Measurements from ENCODE around the gene CDX1.

CDX1 gene

DNA sequence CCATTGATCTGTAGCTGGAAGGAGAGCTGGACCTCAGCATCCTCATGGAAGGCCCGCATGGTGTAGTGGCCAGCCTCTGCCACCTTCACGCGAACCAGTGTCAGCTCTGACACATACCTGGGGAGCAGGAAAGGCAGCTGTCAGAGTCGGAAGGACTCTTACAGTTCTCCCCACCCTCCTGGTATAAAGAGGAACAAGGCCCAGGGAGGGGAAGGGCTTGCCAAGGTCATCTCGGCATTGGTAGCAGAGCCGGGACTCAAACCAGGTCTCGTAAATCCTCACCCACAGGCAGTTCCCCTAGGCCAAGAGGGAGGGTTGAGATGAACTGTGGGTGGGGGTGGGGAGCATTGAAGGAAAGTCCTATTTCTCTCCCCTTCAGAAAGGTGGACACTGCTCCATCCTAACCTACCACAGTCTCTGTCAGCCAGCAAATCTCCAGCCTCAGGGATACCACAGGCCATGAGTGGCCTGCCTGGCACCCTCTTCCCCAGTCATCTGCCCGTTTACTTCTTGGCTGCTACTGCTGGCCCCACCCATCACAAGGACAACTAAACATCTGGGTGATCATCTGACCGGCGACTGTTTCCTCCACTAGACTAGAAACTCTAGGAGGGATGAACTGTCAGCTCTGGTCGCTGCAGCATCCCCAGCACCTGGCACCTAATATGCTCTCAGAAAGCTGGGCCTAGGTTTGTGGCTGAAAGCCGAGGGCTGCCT, 34.4 kb upstream of the CDX1 start:
- DNase-seq (ENCODE audit: low spot score), result no peak

DNA sequence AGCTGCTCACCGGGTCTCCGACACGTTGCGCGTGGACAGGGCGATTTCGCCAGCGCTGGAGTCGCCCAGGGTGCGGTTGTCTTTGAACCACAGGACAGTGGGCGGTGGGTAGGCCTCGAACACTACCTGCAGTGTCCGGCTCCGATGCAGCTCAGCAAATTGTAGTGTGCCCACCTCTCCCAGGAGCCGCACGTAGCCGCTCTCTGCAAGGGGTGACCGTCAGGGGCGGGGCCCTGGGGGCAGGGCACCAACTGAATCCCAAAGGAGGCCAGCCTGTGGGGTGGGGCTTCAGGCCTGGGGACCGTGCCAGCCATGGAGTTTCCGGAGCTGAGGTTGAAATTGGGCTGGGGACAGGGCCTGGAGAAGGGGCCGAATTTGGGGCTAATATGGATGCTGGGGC, 33.8 kb upstream of the CDX1 start:
- no peak for DNase-seq (ENCODE audit: low spot score)

DNA sequence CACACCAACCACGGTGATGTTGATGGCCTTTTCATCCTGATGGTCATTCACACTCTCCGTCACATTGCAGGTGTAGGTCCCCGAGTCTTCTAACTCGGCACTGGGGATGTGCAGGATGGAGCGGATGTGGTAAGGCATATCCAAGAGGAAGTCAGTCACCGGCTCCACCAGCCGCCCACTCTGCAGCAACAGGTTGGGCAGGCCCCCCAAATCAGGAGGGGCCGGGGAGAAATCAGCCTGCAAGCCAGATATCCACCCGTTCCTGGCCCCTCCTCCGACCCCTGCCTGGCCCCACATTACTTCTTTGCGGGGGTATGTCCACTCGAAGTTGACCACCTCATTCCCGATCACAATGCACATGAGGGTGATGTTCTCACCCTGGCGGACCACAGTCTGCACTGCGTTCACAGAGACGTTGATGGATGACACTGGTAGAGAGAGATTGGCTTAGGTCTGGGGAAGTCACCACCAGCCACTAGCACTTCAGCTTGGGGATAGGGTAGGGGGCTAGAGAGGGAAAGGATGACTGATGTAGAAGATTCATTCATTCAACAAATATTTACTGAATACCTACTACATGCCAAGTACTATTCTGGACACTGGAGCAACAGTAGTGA, 32.9 kb upstream of the CDX1 start:
- DNase-seq (ENCODE audit: low spot score), result no peak

DNA sequence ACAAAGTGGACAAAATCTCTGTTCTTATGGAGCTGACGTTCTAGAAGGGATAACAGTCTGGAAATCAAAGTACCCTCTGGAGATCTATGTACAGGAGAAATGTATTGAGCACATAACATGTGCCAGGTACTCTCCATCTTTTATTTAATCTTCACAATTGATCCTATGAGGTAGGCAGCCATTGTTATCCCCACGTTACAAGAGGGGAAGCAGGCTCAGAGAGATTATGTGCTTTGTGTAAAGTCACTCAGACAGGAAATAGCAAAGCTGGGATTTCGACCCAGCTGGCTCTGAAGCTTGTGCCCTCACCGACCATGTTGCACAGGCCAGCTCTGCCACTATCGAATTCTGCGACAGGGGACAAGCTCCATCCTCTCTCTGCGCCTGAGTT, 32.4 kb upstream of the CDX1 start:
- DNase-seq (ENCODE audit: low spot score), result no peak

DNA sequence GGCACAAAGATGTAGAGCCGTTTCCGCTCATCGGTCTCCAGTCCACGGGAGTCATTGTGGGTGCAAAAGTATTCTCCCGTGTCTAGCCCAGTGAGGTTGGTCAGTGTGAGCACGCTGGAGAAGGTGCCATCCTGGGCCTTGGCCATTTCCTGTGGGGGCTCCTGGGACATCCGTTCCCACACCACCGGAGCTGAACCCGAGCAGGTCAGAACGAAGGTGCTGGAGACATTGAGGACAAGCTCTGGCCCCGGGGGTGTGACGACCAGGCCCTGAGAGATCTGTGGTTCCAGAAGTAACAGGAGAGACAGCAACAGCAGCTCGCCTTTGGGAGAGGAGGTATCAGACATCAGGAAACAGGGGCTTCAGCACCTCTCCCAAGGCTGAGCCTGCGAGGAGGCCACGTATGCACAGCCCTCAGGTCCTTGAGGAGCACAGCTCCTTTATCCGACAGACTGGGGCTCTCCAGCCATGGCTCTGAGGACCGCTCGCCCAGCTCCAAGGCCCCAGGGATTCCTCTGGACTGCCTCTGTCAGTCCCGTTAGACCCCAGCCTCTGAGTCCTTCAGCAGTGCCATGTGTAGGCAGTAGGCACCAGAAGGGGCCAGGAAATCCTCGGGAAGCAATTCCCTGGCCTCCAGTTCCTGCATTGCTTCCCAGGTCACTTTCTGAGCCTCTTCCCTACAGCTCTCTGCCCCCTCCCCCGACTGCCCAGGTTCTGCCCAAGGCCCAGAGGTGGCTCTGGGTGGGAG, 30.8 kb upstream of the CDX1 start:
- no peak for DNase-seq (ENCODE audit: low spot score)

DNA sequence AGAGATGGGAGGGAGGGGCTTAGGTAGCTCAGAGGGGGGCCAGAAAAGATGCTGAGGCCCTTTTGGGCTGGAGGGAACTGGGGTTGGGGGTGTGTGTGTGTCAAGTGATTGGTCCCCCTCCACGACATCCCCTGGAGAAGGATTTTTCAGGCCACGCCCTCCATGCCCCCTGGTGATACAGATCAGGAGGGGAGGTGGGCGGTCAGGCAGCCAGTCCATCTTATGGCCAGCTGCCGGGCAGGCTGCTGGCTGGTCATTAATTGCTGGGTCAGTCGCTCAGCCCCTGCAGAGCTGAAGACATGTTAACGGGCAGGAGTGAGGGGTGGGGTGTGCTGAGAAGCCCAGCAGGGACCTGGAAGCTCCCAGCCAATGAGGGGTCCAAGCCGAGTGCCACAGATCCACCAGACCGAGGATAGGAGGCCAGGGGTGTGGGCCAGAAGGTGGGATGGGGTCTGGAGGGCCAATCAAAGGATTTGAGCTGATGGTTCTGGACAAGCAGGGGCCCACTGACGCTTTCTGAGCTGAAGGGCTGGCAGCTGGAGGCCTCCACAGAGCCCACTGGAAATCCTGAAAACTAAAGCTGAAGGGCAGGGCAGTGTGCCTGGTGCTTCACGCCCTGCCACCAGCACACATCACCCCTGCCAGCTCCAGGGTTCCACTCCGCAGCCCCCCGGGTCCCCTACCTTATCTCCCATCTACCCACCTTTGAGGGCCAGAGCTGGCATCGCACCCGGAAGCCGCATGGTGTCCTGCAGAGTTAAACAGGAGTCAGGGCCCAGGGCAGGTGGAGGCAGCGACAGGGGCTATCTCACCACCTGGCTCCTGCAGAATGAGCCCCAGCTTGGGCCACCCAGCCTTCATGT, 30.0 kb upstream of the CDX1 start:
- DNase-seq (ENCODE audit: low spot score), result no peak

DNA sequence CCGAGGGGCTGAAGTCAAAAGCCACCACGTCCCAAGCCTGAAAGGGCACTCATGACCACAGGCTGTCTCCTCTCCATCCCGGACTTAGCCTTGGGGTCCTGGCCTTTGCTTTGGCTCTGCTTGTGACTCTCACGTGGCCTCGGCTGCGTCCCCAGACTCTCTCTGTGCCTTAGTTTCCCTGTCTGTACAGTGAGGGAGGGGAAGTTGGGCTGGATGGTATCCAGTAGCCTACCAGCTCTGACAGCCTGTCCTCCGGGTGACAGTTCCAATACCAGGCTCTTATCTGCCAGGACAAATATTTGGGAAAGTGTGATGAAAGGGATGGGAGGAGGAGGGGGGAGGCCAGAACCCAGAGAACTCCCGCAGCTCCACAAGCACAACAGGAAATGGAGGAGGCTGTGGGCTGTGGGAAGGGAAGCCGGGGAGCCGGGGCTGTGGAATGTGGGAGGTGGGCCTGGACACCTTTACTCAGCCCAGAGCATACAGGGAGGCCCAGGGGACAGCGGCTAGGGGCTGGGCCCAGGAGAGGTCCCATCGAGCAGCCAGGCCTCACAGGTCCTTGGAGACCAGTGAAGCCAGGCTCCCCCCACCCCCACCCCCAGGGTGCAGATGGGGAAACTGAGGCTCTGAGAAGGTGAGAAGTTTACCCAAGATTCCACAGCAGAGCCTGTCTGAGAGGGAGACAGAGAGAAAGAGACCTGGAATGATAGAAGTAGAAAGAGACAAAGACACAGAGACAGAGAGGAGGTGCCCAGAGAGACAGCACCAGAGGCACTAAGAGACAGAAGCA, 29.2 kb upstream of the CDX1 start:
- no peak for DNase-seq (ENCODE audit: low spot score)

DNA sequence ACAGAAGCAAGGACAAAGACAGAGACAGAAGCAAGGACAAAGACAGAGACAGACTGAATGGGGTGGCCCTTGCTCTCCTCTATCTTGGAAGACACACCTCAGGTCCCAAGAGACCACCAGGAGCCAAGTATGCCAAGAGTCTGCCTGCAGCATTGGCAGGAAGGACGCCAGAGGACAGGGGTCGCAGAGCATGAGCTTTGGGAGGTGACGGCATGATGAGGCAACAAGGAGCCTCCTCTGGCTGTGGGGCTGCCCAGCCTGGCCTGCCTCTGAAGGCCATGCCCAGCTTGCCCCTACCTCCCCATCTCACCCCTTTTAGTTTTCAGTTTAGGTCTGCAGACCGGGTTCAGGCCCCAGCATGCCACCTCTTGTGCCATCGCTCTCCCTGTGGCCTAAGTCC, 28.6 kb upstream of the CDX1 start:
- DNase-seq (ENCODE audit: low spot score), result no peak

DNA sequence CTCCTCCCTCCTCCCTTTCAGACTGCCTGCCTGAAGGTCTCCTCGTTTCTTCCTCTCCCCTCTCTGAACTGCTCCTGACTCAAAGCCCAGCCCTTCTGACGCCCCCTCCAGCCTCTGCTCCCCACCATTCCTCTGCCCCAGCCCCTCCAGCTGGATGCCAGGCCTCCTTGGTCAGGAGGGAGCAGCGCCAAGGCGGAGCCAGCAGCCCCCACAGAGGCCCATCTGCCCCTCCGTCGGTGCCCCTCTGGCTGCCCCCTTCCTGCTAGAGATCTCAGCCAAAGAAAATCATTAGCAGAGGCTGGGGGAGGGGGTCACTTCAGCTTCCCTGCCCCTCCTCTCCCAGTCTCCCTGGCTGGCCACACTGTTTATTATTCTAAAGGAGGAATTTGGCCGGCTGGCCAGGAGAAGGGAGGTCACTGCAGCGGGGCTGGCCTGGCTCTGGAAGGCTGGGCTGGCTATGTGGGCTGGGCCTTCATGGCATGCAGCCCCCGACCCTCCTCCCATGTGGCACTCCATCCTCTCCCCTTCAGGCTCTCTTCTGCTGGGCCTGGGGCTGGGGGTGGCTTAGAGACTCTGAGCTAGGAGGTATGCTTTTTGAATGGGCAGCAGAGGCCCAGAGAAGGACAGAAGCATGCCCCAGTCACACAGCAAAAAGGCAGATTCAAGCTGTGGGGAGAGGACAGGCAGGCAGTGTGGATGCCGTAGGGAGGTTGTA, 27.9 kb upstream of the CDX1 start:
- no peak for DNase-seq (ENCODE audit: low spot score)

DNA sequence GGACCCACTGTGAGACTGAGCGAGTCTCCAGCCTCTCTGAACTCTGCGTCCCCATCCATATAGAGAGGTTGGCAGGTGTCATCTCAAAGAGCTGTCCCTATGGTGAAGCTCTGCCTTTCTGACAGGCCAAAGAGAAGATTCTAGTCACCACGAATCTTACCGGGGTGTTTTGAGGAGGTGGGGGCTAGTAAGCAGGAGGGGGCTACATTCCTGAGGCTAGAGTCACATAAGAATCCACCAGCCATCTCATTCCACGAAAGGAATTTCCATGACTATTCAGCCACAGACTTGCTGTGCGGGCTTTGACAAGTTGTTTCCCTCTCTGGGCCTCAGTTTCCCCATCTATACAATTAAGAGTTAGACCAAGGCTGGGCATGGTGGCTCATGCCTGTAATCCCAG, 27.2 kb upstream of the CDX1 start:
- DNase-seq (ENCODE audit: low spot score), result no peak

DNA sequence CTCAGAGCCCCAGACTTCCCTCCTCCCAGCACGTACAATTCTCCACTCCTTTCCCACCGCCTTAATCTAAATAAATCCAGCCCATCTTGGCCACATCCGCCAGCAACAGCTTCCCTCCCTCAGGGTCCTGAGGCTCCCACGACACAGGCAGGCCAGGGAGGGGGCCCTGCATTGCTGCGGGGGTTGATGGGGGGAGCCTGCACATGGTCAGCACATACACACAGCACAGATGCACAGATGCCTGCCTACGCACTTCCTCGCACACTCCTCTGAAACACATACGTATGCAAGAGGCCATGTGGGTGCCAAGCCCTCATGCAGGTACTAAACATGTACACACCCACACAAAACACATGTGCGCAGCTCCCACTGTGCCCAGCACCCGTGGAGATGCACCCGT, 25.7 kb upstream of the CDX1 start:
- no peak for DNase-seq (ENCODE audit: low spot score)

DNA sequence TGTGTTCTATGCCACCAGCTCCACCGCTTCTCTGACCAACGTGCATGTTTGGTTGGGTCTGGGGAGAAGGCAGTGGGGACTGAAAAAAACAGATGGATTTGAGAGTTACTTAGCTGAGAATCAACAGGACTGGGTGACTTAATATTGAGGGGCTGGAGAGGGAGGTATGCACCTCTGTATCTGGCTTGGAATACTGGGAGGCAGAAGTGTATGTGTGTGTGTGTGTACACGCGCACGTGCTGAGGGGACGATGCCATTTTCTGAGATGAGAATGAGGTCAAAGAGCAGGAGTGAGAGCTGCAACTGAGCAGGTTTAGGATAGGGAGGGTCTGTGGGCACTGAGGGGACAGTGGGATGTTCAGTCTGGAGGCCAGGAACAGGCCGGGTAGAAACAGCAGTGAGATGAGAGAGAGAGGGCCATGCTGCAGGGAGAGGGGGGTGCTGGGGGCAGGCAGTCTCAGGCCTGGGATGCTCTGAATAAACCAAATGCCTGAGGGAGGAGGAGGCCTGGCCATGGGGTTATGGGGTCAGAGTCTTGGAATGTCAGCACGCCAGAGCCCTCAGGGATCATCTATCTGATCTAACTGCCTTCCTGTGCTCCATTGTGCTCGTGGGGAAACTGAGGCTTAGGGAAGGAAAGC, 24.9 kb upstream of the CDX1 start:
- no peak for DNase-seq (ENCODE audit: low spot score)

DNA sequence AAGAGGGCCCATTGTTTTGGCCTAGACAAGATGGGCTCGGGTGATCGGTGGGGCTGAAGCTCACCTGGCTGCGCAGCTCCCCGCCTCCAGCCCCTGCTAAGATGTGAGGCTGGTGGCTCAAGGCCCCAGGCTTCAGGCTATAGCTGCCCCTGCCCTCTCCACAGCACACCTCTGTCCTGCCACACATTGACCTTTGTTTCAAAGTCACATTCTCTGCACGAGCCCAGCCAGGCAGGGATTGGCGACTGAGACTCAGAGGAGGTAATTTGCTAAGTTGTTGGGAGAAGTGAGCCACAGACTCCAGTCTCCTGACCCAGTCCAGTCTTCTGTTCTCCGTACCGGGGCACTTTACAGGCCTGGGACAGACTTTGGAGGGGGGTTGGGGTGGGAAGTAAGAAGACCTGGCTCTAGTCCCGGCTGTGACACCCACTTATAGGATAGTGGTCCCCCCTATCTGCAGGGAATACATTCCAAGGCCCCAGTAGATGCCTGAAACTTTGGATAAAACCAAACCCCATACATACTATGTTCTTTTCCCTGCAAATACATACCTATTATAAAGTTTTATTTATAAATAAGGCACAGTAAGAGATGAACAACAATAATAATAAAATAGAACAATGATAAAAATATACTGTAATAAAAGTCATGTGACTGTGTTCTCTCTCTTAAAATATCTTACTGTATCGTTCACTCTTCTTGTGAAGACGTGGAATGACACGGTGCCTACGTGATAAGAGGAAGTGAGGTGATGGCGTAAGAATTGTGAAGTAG, 24.2 kb upstream of the CDX1 start:
- no peak for DNase-seq (ENCODE audit: low spot score)

DNA sequence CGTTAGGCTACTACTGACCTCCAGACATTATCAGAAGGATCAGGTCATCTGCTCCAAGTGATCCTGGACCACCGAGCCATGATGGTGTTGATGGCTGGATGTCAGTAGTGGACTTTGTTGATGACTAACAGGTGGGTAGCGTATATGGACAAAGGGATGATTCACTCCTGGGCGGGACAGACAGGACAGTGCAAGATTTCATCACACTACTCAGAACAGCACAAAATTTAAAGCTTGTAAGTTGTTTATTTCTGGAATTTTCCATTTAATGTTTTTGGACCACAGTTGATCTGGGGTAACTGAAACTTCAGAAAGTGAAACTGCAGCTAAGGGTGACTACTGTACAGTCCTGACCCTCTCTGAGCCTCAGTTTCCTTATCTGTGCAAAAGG, 23.6 kb upstream of the CDX1 start:
- DNase-seq (ENCODE audit: low spot score), result no peak

DNA sequence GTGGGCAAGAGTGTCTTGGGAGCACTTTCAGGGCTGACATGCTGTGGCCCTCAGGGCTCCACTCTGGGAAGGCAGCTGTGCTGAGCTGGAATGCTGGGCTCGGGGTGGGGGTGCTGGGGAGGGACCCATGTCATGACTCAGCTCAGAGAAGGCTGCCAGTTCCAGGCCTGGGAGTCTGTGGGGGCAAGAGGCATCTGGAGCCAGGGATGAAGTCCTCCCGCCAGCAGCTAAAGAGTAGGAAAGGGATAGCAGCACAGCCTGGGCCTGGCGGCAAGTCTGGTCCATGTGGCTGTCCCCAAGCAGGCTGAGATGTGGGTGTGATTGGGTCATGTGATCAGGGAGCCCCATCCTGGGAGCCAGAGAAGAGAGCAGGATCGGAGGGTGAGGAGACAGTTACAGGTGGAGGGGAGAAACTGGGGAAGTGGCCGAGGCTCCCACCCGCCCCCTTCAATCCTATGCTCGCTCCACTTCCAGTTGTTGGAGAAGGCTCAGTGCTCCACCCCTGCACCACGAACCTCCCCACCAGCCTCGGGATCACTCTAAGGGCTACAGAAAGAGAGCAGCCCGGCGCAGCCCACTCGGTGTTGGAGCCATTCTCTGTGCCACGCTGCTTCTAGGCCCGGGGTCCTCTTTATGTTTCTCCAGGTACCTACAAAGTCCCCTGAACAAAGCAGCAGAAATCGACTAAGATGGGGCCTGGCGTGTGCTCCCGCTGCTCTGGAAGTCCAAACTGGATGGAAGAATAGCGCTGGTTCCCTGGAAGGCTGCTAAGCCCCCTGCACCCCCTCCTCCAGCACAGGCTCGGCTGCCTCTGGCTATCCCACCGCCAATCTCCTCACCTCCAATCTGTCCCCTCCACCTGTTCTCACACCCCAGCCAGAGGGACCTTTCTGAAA, 23.0 kb upstream of the CDX1 start:
- DNase-seq (ENCODE audit: low spot score), result no peak

DNA sequence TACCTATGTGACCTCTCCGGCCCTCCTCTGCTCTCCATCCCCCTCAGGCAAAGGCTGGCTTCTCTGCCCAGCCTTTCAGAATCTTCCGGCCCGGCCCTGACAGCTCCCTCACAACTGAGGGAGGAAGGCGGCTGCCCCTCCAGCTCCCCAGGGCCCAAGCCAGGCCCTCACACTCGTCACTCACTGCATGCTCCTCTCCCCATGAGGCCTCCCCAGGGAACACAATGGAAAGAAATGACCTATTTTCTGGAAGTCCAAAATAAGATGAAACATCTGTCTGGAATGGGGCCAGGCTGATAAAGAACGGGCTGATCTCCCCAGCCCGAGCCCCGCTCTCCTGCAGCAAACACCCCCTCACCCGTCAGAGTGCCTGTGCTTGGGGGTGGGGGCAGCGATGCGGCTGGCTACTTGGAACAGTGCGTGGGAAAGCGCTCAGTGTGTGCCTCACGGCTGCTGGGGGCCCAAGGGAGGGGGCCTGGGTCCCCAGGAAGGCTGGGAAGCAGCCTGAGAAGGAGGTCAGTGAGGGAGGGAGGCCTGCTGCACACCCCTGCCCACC, 22.3 kb upstream of the CDX1 start:
- DNase-seq (ENCODE audit: low spot score), result no peak

DNA sequence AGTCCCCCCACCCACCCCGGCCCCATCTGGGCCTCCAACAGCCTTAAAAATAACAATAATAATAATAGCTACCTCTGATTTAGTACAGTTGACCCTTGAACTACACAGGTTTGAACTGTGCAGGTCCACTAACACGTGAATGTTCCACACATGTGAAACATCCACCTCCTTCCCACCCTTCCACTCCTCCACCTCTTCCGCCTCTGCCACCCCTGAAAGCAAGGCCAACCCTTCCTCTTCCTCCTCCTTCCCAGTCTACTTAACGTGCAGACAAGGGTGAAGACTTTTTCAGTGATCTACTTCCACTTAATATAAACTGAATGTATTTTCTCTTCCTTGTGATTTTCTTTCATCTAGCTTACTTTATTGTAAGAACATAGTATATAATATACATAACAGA, 21.7 kb upstream of the CDX1 start:
- DNase-seq (ENCODE audit: low spot score), result no peak

DNA sequence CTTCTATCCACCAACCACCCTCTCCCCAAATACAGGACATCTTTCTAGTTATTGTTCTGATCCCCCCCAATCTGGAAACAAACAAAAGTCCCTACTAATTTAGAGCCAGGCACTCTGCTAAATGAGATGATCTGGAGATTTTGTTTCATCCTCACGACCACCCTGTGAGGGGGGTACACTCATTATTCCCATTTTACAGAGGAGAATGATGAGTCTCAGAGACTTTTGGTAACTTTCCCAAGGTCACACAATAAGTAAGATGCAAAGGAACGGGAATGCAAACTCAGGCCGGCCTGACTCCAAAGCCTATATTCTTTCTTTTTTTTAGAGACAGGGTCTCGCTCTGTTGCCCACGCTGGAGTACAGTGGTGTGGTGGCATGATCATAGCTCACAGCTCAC, 20.3 kb upstream of the CDX1 start:
- no peak for DNase-seq (ENCODE audit: low spot score)

All from NAMALWA (cell line).